HG03460 (cell line): ENCODE data around the gene ALKBH7.
"Not testable (repeated sequence)": the region's sequence is repeated elsewhere in the genome, so short reads cannot be mapped to it uniquely, and the experiment has no call there.

Experiments
- ATAC-seq: cut with Tn5 transposase; IDR thresholded peaks from one replicate; pipeline ENCODE4 v1.9.1; 2021; ENCODE audit not compliant: unreplicated experiment

ALKBH7 gene

GRCh38 chr19:6396305-6396704 lies 23.7 kb downstream of the ALKBH7 start:
- ATAC-seq = no peak

DNA sequence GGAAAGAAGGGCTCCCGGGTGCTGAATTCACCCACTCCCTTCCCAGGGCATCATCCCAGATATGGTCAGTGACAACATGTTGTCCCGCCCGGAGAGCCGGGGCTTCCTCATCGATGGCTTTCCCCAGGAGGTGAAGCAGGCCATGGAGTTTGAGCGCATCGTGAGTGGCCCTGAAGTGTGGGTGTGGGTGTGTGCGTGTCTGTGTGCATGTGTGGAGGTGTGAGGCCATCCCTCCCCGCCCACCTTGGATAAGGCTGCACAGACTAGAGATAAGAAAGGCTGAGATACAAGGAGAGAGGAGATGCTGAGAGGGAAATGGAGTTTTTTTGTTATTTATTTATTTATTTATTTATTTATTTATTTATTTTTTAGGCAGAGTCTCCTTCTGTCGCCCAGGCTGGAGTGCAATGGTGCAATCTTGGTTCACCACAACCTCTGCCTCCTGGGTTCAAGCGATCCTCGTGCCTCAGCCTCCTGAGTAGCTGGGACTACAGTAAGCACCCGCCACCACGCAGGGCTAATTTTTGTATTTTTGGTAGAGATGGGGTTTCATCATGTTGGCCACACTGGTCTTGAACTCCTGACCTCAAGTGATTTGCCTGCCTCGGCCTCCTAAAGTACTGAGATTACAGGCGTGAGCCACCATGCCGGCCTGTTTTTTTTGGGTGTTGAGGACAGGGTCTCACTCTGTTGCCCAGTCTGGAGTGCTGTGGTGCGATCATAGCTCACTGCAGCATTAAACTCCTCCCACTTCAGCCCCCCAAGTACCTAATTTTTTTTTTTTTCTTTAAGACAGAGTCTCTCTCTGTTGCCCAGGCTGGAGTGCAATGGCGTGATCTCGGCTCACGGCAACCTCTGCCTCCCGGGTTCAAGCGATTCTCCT lies 27.7 kb downstream of the ALKBH7 start:
- ATAC-seq = not testable (repeated sequence)

DNA sequence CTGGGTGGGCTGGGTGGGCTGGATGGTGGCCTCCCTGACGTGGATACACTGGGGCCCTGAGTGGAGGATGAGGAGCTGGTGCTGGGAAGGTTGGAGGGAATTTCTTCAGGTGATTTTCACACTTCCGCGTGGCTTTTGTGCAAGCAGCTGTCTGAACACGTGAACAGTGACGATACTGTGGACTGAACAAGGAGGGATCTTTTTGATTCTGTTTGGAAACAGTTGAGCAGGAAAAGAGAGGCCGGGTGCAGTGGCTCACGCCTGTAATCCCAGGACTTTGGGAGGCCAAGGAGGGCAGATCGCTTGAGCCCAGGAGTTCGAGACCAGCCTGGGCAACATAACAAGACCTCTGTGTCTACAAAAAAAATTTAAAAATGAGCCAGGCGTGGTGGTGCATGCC lies 29.5 kb downstream of the ALKBH7 start:
- no peak for ATAC-seq

DNA sequence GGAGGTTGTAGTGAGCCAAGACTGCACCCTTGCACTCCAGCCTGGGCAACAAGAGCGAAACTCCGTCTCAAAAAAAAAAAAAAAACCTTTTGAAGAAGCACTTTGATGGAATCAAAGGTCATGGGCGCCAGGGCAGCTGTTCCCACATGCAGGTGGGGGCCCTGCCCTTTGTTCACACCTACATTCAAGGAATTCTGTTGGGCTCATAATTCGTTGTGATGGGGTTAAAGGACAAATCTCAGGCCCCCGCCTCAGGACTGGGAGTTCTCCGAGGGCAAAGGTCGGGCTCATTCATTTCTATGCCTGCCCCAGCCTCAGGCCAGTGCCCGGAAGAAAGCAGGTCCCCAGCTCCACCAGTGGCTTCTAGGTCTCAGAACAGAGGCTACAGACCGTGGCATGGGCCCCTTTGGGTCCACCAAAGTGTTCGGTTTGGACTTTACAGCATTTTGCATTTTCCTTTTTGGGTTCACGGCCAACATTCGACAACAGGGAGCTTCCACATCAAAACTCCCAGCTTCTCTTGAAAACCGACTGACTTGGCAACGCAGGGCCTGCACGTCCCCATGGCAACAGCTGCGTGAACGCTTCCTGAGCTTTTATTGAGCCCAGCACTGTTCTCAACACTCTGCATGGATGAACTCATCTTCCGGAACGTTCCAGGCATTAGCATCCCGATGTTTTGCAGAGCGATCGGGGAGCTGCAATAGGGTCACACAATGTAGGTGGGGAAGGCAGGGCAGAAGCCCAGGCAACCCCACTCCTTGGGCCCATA lies 30.4 kb downstream of the ALKBH7 start:
- no peak for ATAC-seq

DNA sequence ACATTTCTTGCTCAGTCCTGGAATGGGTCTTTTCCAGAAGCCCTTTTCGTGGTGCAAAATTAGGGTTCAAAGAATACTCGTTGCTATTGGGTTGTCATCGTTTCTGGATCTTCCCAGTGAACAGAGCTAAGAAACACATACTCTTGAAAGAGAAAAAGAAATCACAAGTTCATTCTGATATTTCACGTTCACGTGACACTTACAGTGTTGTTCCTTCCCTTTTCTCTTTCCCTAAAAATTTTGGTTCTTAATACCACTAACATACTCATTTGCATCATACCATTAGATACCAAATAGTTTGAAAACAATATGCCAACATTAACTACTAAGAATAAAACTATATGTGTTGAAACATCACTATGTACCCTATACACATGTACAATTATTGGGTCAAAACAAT lies 33.8 kb downstream of the ALKBH7 start:
- no peak for ATAC-seq

GRCh38 chr19:6409346-6409745 lies 36.8 kb downstream of the ALKBH7 start:
- no peak for ATAC-seq

DNA sequence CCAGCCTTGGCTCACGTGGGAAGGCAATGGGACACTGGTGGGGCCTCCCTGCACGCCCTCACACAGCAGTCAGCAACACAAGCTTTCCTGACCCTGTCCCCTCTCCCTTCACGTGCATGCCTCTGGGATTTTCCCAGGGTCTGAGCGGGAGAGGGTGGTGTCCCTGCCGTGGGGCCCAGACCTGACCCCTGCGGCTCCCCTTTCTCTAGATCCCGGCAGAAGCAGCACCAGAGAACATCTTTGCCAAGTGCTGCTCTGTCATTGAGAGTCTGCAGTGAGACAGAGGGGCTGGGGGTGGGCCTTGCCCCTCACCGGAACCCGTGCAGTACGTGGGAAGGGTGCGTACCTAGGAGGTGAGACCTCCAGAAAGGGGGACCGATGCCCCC lies 39.5 kb downstream of the ALKBH7 start:
- no peak for ATAC-seq

- no peak for ATAC-seq
Measured at GRCh38 chr19:6412447-6413091, 40.0 kb downstream of the ALKBH7 start.

GRCh38 chr19:6413291-6413690 lies 40.7 kb downstream of the ALKBH7 start:
- ATAC-seq = no peak

- ATAC-seq = no peak
Measured at GRCh38 chr19:6413721-6414643, 41.4 kb downstream of the ALKBH7 start.

DNA sequence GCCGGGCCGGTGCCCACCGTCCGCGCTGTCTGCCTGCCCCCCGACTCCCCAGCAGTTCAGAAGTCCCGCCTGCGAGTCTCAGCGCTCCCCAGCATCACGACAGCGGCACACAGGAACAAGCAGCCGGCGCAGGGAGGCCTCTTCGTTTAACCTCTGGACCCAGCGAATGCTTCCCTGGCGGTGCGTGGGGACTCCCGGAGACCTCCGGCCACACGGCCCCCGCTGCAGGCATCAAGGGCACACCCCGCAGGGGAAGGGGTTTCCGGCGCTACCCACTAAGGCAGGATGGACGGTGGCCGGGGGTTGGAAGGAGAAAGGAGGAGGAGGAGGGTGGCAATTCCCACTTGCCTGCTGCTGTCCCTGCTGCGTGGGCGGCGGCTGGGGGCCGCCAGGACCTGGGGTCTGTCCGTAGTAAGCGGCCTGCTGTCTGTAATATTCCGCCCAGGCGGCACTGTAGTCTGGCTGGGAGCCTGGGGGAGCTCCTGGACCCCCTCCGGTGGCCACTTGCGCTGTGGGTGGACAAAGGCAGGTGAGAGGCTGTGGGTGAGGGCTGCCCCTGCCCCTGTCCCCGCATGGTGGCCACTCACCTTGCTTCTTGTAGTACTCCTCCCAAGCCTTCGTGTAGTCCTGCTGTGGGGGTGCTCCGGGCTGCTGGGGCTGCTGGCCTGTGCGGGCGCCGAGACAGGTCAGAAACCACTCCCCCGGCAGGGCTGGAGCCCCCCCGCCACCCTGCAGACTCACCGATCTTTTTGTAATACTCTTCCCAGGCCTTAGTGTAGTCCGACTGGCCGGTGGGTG lies 42.4 kb downstream of the ALKBH7 start:
- no peak for ATAC-seq

DNA sequence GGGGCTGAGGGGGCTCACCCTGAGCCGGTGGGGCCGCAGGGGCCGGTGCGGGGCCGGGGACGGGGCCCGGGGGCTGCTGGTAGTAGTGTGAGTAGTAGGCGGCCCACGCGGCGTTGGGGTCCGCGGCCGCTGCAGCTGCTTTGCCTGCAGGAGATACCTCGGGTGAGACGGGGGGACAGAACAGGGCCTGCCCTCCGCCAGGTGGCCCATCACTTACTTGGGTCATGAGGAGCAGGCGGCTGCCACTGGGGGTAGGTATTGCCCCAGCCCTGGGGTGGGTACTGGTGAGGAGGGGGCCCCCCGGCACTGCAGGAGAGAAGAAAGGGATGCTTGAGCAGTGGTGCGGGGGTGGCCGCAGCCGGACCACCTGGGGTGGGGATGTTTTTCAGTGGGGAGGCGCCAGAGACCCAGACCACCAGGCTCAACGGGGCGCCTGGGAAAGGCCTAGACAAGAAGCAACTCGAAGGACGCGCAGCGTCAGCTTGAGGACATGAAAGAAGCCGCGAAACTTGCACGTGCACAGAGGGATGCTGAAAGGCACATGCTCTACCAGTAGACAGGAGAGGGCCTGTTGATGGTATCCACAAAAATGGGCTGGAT lies 43.1 kb downstream of the ALKBH7 start:
- ATAC-seq = no peak

DNA sequence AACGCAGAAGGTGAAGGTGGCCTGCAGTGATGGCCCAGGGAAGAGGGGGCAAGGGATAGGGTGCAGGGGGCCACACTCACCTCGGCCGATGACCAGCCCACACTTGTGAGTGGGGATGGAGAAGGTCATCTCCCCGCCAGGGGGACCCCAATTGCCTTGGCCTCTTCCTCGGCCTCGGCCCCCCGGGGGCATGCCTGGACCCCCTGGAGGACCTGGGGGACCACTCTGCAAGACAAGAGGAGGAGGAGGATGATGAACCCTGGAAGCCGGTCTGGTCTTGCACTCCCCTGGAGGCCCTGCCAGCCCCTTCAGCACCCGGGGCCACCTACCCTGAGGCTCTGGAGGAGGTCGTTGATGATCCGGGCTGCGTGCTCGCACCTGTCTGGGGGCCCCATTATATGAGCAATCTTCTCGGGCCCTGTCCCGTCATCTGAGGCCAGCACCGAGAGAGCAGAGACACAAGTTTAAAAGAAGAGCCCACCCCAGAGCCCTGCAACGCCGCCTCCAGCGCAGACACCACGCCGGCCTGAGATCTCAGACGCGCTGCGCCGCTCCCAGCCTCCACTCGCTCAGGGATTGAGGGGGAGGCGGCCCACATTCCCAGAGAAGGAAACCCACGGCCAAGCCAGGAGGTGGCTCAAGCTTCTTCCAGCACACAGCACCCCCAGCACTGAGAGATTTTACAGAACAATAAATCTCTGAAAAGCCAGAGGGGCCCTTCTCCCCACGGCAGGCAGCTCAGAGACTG lies 44.2 kb downstream of the ALKBH7 start:
- ATAC-seq = no peak

GRCh38 chr19:6417713-6418561 lies 45.3 kb downstream of the ALKBH7 start:
- no peak for ATAC-seq

GRCh38 chr19:6418562-6418932 lies 46.0 kb downstream of the ALKBH7 start:
- no peak for ATAC-seq

- ATAC-seq = no peak
Measured at GRCh38 chr19:6421075-6422014, 48.8 kb downstream of the ALKBH7 start.
